Esophagus mucosa (tissue), 1 donor: ENCODE measurements around the gene DSCAM. TPM values are rescaled to one million over a fixed set of nuclear protein-coding genes. Genes with fewer than 3 reads are reported as not detected.

Experiments used
- ATAC-seq: fragments of 200-7000 bp; cut with Tn5 transposase; one replicate; pipeline ENCODE4 v1.9.1; 2020
- total RNA-seq: library from RNA; stranded (reverse); gene quantifications from one replicate; pipeline ENCODE4 v1.2.4, GENCODE V29; 2023
- donor health status: DM: yes; HTN: yes; CAD: no.

DSCAM gene
- total RNA-seq, 1 donor from 2014 or later = not detected

DNA sequence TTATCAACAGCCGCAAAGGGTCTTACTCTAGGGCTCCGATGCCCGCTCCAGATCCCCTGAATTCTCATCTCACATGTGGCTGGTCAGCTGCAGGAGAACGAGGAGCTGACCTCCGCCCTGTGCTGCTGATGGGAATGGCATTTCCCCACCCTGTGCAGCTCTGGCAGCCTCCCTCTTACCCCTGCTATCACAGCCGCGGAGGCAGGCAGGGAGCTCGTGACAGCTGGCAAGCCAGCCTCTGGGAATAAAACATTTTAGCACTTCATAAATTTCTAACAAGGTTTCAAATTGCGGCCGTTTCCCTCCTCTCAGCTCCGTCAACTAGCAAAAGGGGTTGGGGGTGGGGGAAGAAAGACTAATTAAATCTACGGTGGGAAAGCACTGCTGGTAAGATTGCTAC lies 81.1 kb downstream of the DSCAM start:
- ATAC-seq = no peak

DNA sequence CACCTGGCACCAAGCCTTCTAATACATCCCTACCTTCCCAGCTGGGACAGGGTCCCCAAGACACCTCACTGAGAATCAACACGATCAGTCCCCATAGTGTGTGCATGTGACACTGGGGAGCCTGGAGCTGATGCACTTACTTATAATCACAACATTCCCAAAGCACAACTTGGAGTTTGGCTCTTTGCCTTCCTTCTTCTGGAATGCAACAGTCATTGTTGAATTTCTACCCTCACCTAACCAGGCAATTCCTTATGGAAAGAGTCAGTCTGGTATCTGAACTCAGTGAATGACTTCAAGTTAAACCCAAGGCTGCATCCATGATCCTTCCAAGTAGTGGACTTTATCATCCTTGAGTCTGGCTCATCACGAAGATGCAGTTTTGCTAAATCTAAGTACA lies 86.1 kb downstream of the DSCAM start:
- ATAC-seq = no peak

DNA sequence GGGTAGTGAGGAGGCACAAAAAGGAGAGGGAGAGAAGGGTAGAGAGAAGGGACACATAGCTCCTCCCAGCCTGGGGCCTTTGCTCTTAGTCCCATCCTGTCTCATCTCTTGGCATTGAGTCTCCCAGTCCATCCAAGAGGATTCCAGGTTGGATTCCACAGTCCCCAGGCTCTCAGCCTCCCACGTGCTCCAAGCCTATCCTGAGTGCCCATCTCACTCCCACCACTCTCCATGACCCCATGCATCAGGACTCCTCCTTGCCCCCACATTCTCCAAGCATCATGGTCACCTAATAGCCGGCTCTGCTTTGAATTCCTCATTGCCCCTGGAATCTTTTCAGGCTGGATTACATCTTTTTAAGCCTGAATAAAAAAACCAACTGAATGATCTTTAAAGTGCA lies 87.9 kb downstream of the DSCAM start:
- no peak for ATAC-seq

DNA sequence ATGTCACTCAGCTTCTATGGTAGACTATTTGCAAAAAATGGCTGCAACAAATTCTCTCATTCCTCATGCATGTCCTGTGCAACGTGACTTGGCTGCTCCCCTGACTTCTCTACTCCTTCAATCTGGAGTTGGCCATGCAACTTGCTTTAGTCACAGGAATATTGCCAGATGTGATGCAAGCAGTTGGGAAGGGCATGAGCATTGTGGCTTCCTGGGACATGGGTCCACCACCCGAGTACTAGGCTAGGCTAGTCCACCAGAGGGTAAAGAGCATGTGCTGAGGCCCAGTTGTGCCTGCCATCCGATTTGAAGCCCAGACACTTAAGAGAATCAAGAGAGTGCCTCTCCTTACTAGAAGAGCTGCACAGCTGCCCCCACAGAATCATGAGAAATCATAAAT lies 89.6 kb downstream of the DSCAM start:
- no peak for ATAC-seq

DNA sequence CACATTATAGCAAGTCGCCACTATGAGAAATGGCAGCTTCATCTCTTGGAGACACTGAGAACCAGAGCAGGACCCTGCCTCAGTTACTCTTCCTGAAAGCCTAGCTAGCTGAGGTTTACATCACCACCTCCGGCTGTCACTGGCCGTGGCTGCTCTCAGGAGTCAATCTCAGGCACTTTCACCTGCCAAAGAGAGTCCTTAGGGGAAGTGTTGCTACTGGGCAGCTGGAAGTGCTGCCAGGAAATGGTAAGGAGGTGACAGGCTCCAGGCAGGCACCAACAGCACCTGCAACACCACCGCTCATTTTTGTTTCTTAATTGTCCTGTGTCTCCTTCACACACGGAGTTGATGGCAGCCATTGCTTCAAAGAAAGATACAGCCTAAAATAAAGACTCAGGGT lies 92.5 kb downstream of the DSCAM start:
- no peak for ATAC-seq

DNA sequence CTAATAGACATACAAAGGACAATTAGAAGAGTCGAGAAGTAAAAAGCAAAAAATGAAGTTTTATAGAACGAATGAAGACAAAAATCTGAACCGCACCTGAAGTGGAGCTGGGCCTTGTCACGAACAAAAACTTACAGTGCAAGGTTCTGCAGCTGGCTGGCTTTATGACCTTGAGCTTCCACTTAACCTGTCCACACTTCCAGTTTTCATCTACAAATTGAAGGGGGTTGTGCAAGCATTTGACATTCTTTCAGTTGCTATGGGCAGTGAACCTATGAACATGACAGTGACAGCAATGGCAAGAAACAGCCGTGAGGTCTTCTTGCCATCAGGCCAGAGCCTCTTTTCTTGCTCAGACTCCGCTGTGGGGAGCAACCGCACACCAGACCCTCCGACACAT lies 93.2 kb downstream of the DSCAM start:
- ATAC-seq = no peak

DNA sequence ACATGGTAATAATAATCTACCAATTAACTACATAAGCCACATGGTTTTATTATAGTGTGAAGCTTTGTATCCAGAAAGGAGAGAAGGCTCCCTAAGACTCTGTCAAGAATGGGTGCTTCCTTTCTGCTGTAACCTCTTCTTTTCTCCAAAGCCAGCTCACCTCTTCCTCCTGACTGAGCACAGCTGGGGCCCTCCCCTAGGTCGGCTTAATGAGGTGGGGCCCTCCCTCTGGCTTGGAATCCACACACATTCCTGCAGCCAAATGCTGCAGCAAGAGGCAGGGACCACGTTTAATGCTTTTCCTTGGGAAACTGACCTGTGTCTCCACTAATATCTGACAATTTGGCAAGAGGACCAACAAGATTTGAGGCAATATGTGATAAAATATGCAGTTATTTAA lies 94.8 kb downstream of the DSCAM start:
- ATAC-seq = no peak

DNA sequence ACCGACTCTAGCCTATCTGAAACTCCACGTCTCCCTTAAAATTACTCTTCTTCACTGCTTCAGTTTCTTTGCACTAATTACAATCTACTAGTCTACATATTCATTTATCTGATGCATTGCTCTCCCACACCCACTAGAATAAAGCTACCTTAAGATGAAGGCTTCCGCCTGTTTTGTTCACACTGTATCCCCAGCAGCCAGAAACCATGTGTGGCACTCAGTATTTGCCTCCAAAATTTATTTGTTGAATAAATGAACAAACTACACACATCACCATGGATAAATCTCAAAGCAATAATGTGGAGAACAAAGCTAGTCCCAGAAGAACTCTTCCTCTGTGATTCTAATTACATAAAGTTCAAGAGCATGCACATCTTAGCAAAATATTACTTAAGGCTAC lies 95.7 kb downstream of the DSCAM start:
- ATAC-seq = no peak

DNA sequence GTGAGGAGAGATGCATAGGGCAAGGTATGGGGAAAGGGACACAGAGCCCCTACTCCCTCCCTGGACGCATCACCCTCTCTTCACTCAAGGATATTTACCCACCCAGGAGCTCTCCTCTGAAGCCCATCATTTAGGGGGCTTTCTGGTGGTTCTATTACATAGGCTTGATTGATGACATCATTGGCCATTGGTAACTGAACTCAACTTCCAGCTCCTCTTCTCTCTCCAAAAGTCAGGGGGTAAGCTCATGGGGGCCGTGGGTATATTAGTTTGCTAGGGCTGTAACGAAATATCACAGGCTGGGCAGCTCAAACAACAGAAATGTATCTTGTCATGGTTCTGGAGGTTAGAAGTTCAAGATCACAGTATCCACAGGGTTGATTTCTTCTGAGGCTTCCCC lies 110.8 kb downstream of the DSCAM start:
- no peak for ATAC-seq

DNA sequence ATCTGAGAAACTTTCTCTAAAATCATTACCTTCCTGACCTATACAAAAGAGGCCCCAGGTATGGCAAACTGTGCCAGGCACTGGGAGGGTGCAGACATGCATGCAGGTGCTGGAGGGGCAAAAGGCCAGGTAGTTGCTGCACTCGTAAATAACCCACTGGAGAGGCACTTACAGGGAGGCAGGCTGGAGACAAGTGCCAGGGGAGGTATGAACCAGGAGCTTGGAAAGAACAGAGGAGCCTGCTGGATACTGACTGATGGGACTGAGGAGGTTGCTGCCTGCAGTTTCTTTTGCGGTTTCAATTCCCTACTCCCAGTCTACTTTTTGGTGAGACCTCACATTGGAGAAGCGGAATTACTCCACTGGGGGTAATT lies 113.9 kb downstream of the DSCAM start:
- no peak for ATAC-seq

DNA sequence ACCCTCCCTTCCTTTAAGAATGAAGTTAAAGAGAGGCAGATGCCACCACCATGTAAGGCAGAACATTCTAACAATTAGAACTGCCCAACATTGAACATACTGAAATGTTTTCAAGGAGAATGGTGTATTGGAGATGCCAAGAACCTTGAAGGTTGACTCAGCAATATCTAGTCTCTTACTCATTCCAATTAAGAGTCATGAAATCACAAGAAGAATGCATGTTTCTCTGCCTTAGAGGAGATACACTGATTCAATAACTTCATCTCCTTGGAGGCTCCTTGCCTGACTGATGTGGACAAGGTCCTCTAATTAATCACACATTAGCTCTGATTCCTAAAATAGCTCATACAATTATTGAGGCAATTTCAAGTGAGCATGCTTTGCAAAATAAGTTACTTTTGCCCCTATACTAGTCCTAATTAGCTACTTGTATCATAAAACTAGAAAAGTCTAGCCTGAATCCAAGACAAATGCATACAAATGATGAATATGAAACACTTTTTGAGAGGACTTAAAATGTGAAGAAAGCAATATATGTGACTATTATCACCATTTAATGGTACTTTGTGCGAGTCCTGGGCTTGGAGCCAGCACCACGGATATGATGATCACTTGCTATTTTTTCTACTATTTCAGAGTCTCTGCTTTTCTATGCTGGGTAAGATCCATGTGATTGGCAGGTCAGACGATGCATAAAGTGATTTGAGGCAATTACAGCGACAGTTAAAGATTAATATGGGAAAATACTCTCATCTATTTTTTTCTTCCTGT lies 114.5 kb downstream of the DSCAM start:
- ATAC-seq = no peak

DNA sequence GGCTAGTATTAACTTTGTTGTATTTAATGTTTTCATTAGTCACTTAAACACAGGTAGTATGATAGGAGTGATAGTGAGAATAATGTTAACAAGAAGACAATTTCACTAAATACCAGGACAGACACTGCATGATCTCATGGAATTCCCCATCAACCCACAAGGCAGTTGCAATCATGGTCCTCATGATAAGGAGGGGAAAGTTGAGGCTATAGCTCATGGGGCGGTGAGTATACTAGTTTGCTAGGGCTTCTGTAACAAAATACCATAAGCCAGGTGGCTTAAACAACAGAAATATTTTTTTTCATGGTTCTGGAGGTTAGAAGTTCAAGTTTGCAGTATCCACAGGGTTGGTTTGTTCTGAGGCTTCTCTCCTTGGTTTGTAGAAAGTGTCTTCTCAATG lies 115.8 kb downstream of the DSCAM start:
- ATAC-seq = no peak

DNA sequence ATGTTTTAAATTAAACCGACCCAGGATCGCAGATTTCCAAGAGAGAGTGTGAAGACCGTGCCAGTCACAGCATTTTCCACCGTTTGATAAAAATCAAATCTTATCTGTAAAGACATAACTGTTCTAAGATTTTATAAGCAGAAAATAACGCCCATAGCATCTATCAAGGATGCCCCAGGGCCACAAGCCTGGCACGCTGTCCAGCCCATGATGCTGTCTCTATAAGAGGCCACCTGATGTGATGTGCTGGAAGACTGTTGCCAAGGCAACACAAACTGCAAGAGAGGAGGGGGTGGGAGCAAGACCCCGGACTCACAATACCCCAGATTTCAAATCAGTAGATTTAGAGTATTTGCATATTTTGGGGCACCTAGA lies 116.5 kb downstream of the DSCAM start:
- no peak for ATAC-seq

DNA sequence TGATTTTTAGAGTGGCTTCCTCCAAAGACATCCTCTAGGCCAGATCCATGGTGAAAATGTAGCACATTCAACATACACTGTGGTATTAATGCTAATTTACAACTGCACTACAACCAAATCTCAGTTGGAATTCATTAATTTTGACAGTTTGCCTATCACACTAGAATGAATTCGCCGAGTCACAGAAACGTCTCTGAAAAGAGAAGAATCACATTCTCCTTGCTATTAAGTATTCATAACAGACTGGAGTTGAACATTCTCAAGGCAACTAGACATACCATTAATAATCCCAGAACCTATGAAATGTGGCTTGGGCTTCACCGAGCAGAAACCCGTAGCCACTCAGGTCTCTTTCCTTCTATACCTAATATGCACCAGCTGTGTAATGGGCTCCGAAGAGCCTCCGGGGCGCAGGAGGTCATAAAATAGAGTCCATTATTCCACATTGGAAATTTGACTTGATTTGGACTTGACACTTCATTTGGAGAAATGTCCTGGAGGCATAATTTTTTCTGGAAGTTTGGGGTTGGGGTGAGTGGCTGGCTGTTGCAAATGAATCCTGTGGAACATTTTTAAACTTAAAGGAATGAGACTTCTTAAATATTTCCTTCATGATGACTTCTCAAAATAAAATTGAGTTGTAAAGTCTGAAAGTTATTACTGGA lies 117.1 kb downstream of the DSCAM start:
- ATAC-seq = no peak

DNA sequence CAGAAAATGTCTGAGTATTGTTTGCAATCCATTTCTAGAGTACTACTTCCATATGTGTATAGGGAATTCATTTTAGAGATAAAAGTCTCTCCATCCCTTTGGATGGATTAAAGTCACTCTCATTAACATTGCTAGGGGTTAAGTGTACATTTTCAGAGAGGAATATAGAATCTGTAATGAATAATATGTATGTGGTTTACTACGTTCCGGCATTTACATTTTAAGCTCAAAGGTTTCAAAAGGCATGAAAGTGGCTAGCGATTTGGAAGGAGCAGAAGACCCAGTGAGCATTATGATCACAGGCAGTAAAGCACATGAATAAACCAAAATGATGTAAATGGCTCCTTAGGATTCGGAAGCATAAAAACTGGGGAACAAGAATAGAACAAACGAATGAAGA lies 123.0 kb downstream of the DSCAM start:
- ATAC-seq = no peak

DNA sequence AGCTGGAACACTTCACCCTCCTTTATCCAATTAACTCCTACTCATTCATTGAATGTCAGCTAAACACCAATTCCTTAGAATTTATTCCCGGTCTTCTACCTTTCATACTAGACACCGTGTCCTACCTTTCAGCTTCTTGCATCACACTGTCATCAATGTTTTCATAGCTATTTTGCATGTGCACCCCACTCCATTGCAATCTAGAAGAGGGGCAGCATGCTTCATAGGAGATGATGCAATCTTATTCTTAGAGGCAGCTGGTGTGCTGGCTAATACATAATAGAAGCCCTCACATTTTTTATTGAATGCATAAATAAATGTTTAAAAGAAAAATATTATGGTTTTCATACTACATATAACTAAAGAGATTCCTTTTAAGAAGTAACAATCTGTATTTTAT lies 123.6 kb downstream of the DSCAM start:
- ATAC-seq = no peak

DNA sequence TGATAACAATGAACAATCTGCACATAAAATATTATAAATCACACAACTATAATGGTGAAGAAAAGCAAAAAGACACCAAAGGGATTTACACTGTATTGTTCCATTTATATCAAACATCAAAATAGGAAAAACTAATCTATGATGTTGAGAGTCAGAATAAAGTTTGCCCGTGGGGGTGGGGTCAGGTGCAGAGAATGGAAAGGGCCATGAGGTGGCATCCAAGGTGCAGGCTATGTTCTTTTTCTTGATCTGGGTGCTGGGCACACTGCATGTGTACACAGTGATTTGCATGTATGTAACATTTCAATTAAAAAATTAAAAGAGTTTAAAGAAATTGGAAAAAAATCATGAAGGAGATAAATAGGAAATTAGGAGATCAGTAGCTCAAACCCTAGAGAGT lies 127.3 kb downstream of the DSCAM start:
- no peak for ATAC-seq

DNA sequence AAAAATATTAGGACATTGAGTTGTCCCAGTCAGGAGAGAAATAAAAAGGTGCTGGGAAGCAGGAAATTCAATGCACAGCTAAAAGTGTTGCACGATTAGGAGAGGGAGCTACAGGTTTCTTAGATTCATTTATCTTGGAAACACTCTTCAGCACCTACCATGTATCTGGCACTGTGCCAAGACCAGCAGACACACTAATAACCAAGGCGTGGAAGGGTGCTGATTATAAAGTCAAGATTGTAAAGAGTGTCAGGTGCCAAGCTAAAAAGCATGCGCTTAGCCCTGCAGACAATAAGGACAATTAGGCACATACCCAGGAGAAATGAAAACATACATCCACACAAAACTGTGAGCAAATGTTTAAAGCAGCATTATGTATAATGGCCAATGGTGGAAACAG lies 129.9 kb downstream of the DSCAM start:
- ATAC-seq = no peak

DNA sequence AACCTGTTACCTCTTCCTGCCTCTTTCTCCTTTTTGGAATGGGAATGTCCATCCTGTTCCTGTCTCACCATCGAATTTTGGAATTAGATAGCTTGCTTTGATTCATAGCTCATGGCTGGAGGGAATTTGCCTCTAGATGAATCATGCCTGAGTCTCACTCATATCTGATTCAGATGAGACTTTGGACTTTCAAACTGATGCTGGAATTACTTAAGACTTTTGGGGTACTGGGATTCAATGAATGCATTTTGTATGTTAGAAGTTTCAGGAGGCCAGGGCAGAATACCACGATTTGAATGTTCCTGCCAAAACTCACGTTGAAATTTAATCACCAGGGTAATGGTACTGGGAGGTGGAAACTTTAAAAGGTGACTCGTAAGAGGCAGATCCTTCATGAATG lies 132.4 kb downstream of the DSCAM start:
- no peak for ATAC-seq

DNA sequence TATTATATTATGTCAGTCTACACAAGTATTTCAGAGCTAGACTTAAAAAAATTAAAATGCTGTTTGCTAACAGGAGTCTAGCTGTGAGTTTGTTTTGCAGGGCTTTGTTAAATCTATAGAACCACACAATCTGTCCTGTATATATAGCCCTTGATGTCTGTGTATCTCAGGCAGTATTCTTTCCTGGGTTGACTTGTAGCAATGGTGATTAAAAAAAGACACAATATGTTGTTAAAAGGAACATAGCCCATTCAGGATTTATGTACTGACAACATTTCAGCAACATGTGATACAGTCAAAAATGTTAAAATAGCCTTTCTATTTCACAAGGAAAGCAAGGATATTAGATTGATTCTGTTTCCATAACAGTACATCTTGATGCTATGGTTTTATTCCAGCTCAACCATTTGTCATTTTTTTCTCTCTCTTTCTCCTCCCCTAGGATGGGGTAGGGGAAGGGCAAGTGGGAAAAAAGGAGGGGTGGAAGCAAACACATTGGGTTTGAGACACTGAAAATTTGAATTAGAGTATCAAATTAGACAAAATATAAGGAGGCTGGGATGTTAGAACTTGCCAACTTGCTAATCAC lies 139.2 kb downstream of the DSCAM start:
- ATAC-seq = no peak

DNA sequence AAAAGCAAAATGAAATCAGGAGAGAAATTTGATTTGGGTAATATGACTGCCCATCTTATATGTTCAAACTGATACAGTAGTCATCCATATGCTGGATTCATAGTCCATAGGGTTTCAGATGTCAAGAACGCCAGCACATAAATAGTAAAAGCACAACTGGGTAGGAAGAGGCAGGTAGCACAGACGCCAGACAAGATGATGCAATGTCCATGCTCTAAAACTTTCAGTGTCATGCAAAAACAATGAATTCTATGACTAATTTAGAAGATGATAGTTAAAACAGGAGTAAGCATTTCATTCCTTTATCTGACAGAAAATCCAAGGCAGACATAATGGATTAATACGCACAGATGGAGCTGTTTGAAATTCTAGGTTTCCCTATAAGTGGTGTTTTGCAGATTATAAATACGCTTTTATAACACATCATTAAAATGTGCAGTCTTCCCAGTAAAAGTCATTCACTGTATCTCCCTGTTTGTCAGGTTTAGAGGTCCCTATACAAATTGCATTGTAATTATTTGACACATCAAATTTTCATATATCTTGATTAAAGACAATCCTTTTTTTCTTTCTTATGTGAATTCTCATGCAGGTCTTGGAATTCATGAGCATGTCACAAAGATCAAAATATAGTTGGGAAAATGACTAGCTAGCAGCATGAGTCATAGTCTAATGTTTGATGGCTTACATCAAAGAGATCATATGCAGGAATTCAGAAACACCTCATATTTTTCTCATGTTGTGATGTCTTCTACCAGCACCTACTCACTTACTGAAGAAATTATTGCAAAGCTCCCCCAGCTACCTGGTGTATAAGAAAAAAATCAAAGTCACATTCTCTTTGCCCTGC lies 139.9 kb downstream of the DSCAM start:
- ATAC-seq = no peak

DNA sequence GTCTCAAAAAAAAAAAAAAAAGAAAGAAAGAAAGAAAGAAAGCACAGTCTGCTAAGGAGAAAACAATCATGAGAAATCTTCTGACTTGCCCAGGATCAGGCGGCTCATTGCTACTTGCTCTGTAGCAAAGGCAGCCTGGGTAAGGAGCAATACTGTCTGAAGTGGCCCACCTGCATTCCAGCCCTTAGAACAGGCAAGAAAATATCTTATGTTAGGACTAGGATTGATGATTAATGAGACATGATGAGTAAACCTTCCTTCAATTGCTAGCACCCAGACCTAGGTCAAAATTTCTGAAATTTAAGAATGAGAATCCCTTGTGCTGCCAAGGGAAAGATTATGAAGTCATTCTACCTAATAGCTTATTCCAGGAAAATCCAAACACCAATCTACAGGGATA lies 140.8 kb downstream of the DSCAM start:
- no peak for ATAC-seq

DNA sequence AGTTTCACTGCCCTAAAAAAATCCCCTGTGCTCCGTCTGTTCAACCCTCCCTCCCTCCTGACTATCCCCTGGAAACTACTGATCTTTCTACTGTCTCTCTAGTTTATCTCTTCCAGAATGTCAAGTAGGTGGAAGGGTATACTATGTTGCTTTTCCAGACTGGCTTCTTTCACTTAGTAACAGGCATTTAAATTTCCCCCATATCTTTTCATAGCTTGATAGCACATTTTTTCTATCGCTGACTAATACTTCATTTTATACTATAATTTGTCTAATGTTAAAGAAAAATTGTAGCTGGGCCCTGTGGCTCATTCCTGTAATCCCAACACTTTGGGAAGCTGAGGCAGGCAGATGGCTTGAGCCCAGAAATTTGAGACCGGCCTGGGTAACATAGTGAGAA lies 142.8 kb downstream of the DSCAM start:
- no peak for ATAC-seq
